ENCODE results near the gene CORO7.

- TF ChIP-seq REST (IDR thresholded peaks at IDR 0.05; ENCODE audit: insufficient replicate concordance, low read depth), result no peak
- no peak for TF ChIP-seq POLR2AphosphoS5 (IDR thresholded peaks at IDR 0.05; ENCODE audit: low read depth)
- TF ChIP-seq CTCF (IDR thresholded peaks at IDR 0.05; ENCODE audit: insufficient read depth, low read length), result no peak
These were observed 8.7 kb downstream of the CORO7 start for GRCh38 chr16:4407543-4408322.

All from HL-60 (cell line).